Uterus (tissue), 2 donors: ENCODE results near the gene SERPINC1.

ENCODE experiments used
- POLR2A ChIP-seq, 2 donors: fragments of 450-650 bp; IDR thresholded peaks; one replicate each; pipeline ENCODE4 v1.6.1; 2016; ENCODE audit warnings: antibody characterized with exemption in 2 of 2, mild to moderate bottlenecking in 1 of 2, moderate library complexity in 1 of 2
- TF ChIP-seq, protein P1 (sequence below), 4 experiments: fragments of 200-600 bp in 2 of 4; fragments of 450-650 bp in 2 of 4; sonication (generic) in 2 of 4; IDR thresholded peaks; one replicate each; pipeline ENCODE4 v1.5.1; 2016 to 2019; ENCODE audit warnings: antibody characterized with exemption in 4 of 4, mild to moderate bottlenecking in 2 of 4, moderate library complexity in 1 of 4

DNA sequence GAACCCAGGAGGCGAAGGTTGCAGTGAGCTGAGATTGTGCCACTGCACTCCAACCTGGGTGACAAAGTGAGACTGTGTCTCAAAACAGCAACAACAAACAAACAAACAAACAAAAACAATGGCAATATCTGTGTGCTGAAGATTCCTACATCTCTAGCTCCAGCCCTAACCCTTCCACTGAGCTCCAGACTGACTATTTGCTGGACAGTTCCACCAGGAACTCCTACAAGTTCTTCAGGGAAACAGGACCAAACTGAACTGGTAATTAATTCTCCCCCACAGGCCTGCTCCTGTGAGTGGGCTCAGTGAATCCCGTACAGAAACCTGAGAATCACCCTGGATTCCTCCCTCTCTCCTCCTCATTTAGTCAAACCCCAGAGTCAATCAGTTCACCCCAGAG is 1.5 kb downstream of the SERPINC1 start:
- TF ChIP-seq POLR2A (IDR thresholded peaks at IDR 0.05) = no peak
- TF ChIP-seq, protein P1, sequence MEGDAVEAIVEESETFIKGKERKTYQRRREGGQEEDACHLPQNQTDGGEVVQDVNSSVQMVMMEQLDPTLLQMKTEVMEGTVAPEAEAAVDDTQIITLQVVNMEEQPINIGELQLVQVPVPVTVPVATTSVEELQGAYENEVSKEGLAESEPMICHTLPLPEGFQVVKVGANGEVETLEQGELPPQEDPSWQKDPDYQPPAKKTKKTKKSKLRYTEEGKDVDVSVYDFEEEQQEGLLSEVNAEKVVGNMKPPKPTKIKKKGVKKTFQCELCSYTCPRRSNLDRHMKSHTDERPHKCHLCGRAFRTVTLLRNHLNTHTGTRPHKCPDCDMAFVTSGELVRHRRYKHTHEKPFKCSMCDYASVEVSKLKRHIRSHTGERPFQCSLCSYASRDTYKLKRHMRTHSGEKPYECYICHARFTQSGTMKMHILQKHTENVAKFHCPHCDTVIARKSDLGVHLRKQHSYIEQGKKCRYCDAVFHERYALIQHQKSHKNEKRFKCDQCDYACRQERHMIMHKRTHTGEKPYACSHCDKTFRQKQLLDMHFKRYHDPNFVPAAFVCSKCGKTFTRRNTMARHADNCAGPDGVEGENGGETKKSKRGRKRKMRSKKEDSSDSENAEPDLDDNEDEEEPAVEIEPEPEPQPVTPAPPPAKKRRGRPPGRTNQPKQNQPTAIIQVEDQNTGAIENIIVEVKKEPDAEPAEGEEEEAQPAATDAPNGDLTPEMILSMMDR (IDR thresholded peaks at IDR 0.05) = no peak
